Stimulated activated naive CD8-positive, alpha-beta T cell treated with anti-CD3 and anti-CD28 coated beads, Interleukin-15, amount 100 ng/mL, for 72 hours (primary cell): ENCODE data around the gene THOP1.
A peak's percentile ranks its signal among the peaks of the same experiment; 100 is the strongest.

Source experiments
- ATAC-seq: fragments of 150-1000 bp; cut with Tn5 transposase; 2 replicates; pipeline ENCODE4 v1.10.0; 2021; ENCODE audit warnings: mild to moderate bottlenecking, moderate library complexity
- DNase-seq, 2 donors: peaks; one replicate each; pipeline ENCODE4 v3.0.0; 2021 to 2022
- H3K27ac Mint-ChIP-seq, 2 donors: one replicate each; pipeline ENCODE4 v1.8.0; 2022; ENCODE audit warnings: mild to moderate bottlenecking in 2 of 2, mixed read lengths in 2 of 2, moderate library complexity in 2 of 2
- H3K27me3 Mint-ChIP-seq: one replicate; pipeline ENCODE4 v1.8.0; 2022; ENCODE audit warnings: mixed read lengths
- H3K4me1 Mint-ChIP-seq: one replicate; pipeline ENCODE4 v1.8.0; 2022; ENCODE audit warnings: mild to moderate bottlenecking, mixed read lengths
- H3K4me3 Mint-ChIP-seq, 2 donors: one replicate each; pipeline ENCODE4 v1.8.0; 2022; ENCODE audit warnings: mild to moderate bottlenecking in 2 of 2, mixed read lengths in 2 of 2, moderate library complexity in 1 of 2
- H3K9me3 Mint-ChIP-seq, 2 donors: one replicate each; pipeline ENCODE4 v1.8.0; 2022; ENCODE audit warnings: mixed read lengths in 2 of 2

THOP1 gene

DNA sequence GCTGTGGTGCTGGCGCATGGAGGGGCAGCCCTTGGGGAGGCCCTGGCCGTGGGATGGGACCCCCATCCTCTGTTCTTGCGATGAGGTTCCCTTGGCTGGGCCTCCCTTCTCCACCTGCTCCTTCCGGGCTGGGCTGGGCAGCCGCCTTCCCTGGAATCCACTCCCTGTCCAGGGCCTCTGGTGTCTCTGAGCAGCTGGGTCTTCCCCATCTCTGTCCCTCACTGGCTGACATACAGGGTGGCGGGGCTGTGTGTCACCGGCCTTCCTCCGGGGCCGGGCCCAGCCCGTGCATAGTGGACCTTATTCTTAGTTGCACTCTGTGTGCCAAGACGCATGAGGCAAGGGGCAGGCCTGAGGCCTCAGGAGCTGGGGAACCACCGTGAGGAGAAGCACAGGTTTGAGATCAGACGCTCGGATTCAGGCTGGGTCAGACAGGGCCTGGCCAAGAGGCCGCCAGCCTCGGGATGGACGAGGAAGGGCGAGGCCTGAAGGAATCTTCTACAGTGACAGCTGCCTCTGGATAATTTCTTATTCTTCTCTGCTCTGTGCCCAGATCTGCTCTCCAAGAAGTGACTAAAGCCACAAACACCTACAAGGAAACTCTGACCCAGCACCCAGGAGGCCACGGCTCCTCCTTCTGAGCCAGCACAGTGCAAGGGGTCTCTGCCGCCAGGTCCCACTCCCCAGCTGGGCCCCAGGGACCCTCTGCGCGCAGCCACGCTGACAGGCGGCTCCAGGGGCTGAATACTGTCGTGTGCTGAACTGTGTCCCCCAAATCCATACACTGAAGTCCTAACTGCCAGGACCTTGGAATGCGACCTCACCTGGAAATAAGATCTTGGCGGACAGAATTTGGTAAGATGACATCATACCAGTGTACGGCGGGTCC lies 13.3 kb upstream of the THOP1 start:
- Mint-ChIP-seq H3K27ac (peak overlapping the region in 1 of 2 donors; percentile 54), H3K4me3 (no peak overlapping the region), H3K4me1 (peaks cover 46% of the 10 kb centered on the region), H3K27me3 (no peaks in the 10 kb centered on the region), H3K9me3 (no peaks in the 10 kb centered on the region)
- DNase-seq (no peak), ATAC-seq (no peak)

DNA sequence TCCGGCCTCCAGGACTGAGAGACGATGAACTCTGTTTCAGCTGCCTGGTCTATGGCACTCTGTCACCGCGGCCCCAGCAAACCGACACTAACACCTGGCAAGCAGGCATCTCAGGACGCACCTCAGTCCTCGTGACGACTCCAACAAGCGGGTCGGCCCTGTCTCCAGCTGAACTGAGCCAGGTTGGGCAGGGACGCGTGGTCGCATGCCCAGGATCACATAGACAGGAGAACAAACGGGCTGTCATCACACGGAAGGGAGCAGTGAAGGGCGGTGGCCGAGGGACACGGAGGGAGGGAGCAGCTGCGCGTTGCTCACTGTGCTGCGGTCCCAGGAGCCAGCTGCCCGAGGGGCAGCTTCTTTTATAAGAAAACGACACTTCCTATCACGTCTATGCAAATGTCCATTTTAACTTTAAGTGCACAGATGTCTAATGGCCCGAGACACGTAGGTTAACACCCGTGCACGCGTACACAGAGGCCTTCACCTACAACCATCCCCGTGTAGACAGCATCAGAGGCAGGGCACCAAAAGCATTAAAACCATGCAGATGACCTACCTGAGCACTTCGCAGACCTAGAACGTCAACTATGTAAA lies 11.1 kb upstream of the THOP1 start:
- ATAC-seq: no peak
- DNase-seq: no peak
- H3K27ac Mint-ChIP-seq: no peak overlapping the region
- peaks cover 60% of the 10 kb centered on the region for H3K4me1 Mint-ChIP-seq
- no peaks in the 10 kb centered on the region for H3K9me3 Mint-ChIP-seq
- no peak overlapping the region for H3K4me3 Mint-ChIP-seq
- no peaks in the 10 kb centered on the region for H3K27me3 Mint-ChIP-seq

DNA sequence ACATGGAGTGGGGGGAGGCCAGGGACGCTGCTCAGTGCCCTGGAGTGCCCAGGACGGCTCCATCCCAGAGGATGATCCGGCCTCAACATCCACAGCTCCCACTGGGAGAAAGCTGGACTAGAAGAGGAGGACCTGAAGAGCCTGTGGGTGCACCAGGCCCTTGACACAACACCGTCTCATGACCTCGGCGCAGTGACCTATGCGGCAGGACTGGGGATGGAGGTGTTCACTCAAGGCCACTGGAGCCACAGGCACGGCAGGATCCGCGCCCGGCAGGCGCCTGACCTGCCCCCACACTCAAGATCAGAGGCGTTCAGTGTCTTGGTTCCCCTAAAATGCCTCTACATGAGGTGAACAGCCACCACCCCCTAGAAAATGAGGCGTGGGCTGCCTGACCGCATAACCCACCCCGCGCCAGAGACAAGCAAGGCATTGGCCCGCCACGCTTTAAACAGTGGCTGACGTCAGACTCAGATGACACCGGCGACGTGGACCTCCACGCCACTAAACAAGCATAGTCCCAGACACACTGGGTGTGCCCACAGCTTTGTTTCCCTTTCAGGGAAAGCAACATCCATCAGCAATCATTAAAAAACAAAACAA lies 10.2 kb upstream of the THOP1 start:
- DNase-seq: no peak
- peak overlapping the region; percentile 96 to 98 for H3K27ac Mint-ChIP-seq
- no peaks in the 10 kb centered on the region for H3K9me3 Mint-ChIP-seq
- no peaks in the 10 kb centered on the region for H3K27me3 Mint-ChIP-seq
- H3K4me3 Mint-ChIP-seq: peak overlapping the region; percentile 83 to 91
- H3K4me1 Mint-ChIP-seq: peaks cover 61% of the 10 kb centered on the region
- ATAC-seq: no peak

DNA sequence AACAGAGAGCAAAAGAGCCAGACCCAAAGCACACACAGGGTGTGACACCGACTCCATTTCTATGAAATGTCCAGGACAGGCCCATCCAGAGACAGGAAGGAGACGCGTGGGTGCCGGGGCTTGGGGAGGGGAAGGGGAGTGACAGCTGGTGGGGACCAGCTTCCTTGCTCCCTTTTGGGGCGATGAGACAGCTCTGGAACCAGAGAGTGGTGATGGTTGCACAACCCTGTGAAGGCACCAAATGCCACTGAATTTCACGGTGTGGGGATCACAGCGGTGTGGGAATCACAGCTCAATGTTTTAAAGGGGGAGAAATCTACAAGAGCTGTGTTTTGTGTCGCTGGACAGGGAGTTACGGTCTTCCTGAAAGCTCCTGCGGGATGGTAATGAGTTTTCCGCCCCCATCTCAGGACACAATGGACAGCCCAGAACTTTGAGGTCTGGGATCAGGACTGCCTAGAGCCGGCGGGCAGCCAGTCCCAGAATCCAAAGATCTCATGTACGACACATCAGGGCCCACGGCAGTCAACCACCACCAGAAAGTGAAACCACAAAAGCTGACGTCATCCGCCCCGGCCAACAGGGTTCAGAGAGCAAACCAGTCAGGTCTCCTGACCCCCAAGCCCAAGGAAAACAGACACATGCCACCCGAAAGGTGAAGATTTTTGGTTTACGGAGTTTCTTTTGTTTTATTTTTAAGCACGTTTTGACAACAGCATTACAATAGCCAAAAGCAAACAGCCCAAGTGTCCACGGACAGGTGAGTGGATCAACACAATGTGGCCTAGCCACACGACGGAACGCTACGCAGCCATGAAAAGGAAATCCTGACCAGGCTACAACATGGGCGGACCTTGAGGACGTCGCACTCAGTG lies 9.5 kb upstream of the THOP1 start:
- H3K27ac Mint-ChIP-seq: peak overlapping the region; percentile 96 to 98
- H3K27me3 Mint-ChIP-seq: no peaks in the 10 kb centered on the region
- ATAC-seq (peak; percentile 87), DNase-seq (peak; percentile 63 to 76)
- H3K4me1 Mint-ChIP-seq: peaks cover 64% of the 10 kb centered on the region
- no peaks in the 10 kb centered on the region for H3K9me3 Mint-ChIP-seq
- peak overlapping the region; percentile 83 to 91 for H3K4me3 Mint-ChIP-seq

DNA sequence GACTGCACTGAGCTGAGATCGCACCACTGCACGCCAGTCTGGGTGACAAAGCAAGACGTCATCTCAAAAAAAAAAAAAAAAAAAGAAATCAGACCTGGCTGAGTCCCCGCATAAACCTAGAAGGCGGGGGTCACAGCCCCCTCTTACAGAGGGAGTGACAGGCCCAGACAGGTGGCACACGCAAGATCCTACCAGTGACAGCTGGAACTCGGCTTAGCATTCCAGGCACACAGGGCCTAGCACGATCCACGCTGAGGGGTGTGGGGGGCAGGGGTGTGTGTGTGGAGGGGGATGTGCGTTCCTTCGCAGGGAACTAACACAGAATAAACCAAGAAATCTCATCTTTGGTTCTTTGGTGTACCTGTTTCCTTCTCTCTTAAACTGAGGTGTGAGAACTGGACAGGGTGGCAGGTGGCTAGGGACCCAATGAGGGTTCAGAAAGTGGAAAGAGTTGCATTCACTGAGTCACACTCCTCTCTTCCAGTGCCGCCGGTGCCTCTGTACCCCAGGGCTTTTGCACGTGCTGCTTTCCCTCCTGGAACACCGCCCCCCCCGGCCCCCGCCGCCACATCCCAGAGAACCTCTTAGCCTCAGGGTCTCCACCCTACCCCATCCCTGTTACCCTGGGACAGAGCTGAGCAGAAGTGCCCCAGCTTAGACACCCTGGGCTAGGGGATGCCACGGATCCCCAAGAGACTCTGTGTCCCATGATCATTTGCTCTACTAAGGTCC lies 7.2 kb upstream of the THOP1 start:
- DNase-seq: no peak
- no peak for ATAC-seq
- H3K4me1 Mint-ChIP-seq: peaks cover 72% of the 10 kb centered on the region
- peak overlapping the region; percentile 72 to 81 for H3K27ac Mint-ChIP-seq
- H3K4me3 Mint-ChIP-seq: no peak overlapping the region
- H3K9me3 Mint-ChIP-seq: no peaks in the 10 kb centered on the region
- H3K27me3 Mint-ChIP-seq: no peaks in the 10 kb centered on the region

DNA sequence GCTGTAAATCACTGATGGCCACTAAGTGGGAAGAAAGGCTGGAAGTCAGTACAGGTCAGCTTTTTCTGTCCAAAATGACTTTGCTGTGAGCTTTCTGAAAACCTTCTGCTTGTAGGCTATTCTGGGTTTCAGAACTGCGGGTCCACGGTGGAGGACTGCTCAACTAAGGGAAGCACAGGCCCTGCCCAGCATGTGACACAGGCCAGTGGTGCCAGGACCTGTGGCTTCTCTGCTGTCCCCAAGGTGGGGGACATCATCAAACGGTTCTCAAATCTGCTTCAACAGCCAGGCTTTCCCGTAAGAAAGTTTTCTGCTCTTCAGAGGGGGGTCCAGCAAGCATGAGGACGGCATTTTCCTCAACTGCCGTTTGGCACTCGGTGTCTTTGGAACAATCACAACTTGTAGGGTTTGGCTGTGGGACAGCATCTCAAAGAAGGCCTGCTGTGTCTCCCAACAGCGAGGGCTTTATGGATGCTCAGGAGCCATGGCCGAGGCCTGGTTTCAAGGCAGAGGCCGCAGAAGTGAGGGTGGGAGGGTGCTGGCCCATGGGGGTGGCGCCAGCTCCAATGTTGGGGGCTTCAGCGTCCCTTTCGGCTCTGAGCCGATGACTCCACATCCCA lies 6.1 kb upstream of the THOP1 start:
- no peak for DNase-seq
- Mint-ChIP-seq H3K4me3 (no peak overlapping the region), H3K9me3 (no peaks in the 10 kb centered on the region), H3K4me1 (peaks cover 79% of the 10 kb centered on the region), H3K27ac (peak overlapping the region in 1 of 2 donors; percentile 67), H3K27me3 (no peaks in the 10 kb centered on the region)
- no peak for ATAC-seq

DNA sequence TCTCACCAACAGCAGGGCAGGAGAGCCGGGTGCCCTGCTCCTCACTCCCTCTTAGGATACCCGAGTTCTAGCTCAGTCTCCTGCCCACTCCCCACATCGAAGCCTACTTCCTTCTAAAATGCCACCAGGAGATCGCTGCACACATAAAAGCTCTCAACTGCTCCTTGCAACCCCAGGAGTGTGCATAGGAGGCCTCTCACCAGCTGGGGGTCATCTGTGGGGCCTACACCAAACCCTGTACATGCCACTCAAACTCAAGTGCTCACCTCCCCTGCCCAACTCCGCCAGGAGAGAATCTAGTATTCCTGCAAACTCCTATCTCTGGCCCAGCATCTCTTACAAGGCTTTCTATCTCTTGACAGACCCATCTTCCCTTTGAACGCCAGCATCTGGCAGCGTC lies 5.0 kb upstream of the THOP1 start:
- DNase-seq (no peak), ATAC-seq (no peak)
- no peaks in the 10 kb centered on the region for H3K9me3 Mint-ChIP-seq
- peak overlapping the region in 1 of 2 donors; percentile 22 for H3K27ac Mint-ChIP-seq
- peaks cover 78% of the 10 kb centered on the region for H3K4me1 Mint-ChIP-seq
- no peak overlapping the region for H3K4me3 Mint-ChIP-seq
- H3K27me3 Mint-ChIP-seq: no peaks in the 10 kb centered on the region

DNA sequence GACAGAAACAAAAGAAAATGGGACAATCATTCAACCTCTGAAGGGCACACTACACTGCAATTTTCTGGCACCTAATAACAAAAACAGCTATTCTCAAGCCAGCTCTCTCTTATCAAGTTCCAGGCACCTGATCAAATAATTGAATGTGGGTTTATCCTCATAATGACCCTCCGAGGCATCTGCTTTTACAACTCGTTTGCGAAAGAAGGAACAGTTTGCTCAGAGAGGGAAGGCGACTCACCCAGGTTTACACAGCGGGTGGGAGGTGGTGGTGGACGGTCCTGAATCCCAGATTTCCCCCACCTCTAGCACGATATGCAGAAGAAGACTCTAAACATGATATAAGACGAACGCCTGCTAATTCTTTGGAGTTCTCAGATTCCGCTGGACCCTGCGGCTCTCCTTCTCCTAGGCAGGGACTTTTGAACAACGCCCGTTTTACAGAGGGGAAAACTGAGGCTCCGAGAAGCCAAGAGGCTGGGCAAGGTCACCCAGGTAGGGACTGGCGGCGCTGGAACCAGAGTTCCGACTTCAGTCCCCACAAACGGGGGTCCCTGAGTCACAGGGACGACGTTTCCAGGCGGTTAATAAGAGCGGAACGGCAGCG lies 2.9 kb upstream of the THOP1 start:
- Mint-ChIP-seq H3K27me3 (no peaks in the 10 kb centered on the region), H3K4me3 (peak overlapping the region; percentile 92 to 96), H3K4me1 (peaks cover 76% of the 10 kb centered on the region), H3K9me3 (no peaks in the 10 kb centered on the region), H3K27ac (peak overlapping the region in 1 of 2 donors; percentile 93)
- DNase-seq: no peak
- ATAC-seq: no peak

DNA sequence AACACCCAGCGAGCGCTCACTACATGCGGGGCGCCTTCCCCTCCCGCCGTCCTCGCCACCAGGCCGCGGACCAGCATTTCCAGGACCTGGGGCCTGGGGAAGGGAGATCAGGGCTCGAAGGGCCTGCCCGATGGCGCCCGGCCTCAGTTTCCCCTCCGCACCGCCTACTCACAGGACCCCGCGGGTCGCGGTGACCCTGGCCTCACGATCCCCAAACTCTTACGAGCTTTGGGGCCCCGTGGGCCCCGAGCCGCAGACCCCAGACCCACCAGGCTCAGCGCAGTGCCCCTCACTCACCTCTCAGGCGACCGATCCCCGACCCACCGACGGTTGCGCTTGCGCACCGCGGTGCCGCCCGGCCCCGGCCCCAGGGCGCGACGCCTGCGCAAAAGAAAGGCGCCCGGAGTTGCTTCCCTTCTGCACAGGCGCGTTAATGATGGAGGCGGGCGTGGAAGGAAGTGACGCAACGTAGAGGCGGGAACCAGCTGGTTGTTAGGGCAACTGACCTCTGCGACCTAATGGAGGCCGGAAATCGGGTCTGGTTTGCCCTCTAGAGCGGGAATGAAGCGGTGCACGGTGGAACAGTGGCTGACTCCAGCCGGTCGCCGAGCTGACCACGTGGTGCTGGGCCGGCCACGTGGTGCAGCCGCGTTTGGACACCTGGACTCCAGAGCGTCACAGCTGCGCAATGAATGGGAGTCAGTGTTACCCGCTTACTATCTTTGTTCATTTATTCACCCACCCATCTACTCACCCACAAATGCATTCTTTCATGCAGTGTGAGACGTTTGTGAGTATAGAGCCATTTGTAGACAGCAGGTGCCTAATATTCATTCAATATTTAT lies 2.1 kb upstream of the THOP1 start, which contains the start of gene SGTA:
Gene SGTA, minus strand, starts transcription at position 338 of the 845 bp plus-strand sequence. CDS start 14,205 bp downstream, outside the sequence.
- Mint-ChIP-seq H3K27ac (peak within 1 kb of the TSS; percentile 93 to 95), H3K4me1 (peaks cover 81% of the 10 kb centered on the region)

DNA sequence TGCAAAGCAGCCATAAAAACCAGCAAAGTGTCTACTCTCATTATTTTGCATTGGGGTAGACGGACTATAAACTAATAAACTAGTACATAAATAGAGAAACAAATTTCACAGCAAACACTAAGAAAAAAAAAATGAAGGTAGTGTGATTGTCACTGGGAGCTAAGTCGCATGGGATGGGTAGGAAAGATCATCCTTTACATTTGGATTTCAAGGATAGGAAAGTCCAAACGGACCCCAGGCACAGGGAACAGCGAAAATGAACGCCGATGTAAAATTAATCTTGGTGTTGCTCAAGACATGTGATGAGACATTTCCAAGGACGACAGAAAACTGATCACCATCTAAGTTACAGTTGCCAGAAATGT lies 1.5 kb upstream of the THOP1 start:
- Mint-ChIP-seq H3K27ac (peak overlapping the region; percentile 92 to 95), H3K4me1 (peaks cover 82% of the 10 kb centered on the region), H3K4me3 (peak overlapping the region; percentile 92 to 96), H3K27me3 (no peaks in the 10 kb centered on the region), H3K9me3 (no peaks in the 10 kb centered on the region)
- DNase-seq: no peak
- ATAC-seq: no peak

More for the DNA sequence above, 2.1 kb upstream of the THOP1 start, which contains the start of gene SGTA:
- peak; percentile 88 for ATAC-seq
- DNase-seq: peak; percentile 95 to 98
- H3K27me3 Mint-ChIP-seq: no peaks in the 10 kb centered on the region
- H3K4me3 Mint-ChIP-seq: peak within 1 kb of the TSS; percentile 92 to 96
- H3K9me3 Mint-ChIP-seq: no peaks in the 10 kb centered on the region

DNA sequence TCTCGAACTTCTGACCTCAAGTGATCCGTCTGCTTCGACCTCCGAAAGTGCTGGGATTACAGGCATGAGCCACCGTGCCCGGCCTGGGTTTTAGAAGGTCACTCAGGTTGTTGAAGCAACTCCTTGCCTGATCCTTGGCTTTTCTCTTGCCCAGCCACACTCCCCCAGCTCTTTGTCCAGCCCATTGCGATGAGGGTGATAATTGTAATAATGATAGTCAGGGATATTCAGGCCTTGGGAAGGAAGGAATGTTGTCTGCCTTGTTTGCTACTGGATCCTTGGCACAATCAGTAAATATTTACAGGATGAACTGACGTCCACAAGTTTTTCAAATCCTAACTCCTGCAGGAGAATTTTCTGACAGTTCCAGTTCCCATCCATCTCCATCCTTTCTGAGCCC lies 1.8 kb downstream of the THOP1 start:
- peak overlapping the region; percentile 91 to 96 for H3K4me3 Mint-ChIP-seq
- no peaks in the 10 kb centered on the region for H3K27me3 Mint-ChIP-seq
- H3K27ac Mint-ChIP-seq: no peak overlapping the region
- no peak for ATAC-seq
- peaks cover 77% of the 10 kb centered on the region for H3K4me1 Mint-ChIP-seq
- no peak for DNase-seq
- no peaks in the 10 kb centered on the region for H3K9me3 Mint-ChIP-seq

DNA sequence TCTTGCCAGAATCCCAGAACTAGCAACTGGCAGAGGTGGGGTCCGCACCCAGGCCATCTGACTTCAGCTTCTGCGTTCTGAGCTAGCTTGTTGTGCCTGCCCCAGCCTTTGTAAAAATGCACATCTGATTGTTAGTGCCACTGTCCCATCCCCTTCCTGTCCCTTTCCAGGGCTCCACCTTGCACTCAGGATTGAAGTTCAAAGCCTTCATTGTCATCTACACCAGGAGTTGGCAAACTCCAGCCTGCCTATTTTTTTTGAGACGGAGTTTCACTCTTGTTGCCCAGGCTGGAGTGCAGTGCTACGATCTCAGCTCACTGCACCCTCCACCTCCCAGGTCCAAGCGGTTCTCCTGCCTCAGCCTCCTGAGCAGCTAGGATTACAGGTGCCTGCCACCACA lies 2.9 kb downstream of the THOP1 start:
- H3K9me3 Mint-ChIP-seq: no peaks in the 10 kb centered on the region
- H3K27me3 Mint-ChIP-seq: no peaks in the 10 kb centered on the region
- no peak for ATAC-seq
- peak overlapping the region in 1 of 2 donors; percentile 43 for H3K4me3 Mint-ChIP-seq
- DNase-seq: no peak
- H3K4me1 Mint-ChIP-seq: peaks cover 73% of the 10 kb centered on the region
- peak overlapping the region; percentile 74 to 78 for H3K27ac Mint-ChIP-seq

DNA sequence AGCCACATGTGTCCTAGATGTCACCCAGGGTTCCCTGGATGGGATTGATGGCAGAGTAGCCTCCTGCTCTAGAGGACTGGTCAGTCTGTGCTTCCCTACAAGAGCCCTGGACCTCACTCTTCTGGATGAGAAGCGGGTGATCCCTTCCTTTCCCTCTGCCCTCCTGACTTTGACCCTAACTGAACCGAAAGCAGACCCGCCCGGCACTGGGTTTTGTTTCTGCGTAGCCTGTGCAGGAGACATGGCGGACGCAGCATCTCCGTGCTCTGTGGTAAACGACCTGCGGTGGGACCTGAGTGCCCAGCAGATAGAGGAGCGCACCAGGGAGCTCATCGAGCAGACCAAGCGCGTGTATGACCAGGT lies 4.9 kb downstream of the THOP1 start:
- Mint-ChIP-seq H3K27ac (no peak overlapping the region), H3K4me1 (peaks cover 54% of the 10 kb centered on the region), H3K4me3 (no peak overlapping the region), H3K27me3 (no peaks in the 10 kb centered on the region), H3K9me3 (no peaks in the 10 kb centered on the region)
- DNase-seq (no peak), ATAC-seq (no peak)
